ENCODE measurements around the gene ADAD2. TPM values are rescaled to one million over a fixed set of nuclear protein-coding genes. Genes with fewer than 3 reads are reported as not detected.

The ADAD2 gene
- total RNA-seq, 6 experiments from 2014 or later = 0.87 to 1.0 TPM; not detected in 4

DNA sequence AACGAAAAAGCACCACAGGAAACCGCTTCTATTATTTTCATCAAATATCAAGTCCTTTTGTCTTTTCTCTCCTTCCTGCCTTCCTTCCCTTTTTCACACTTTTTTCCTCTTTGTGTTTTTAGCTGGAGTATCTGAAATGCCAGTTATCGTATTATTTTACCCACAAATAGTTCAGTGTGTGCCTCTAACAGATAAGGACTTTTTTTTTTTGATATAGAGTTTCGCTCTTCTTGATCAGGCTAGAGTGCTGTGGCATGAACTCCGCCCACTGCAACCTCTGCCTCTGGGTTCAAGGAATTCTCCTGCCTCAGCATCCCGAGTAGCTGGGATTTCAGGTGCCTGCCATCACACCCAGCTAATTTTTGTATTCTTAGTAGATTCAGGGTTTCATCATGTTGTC is 35.2 kb upstream of the ADAD2 start:
- Histone ChIP-seq H3K27me3 (no peaks in the 10 kb centered on the region), H3K4me1 (no peaks in the 10 kb centered on the region), H3K9me3 (no peaks in the 10 kb centered on the region), H3K4me3 (no peak overlapping the region), H3K36me3 (no peaks in the 10 kb centered on the region), H3K27ac (no peak overlapping the region)
- DNase-seq = no peak
- WGBS (ENCODE audit: insufficient coverage, low coverage, low lambda C conversion rate, missing lambda C conversion rate) = 68% methylated on average over 5 of the region's 6 CpGs
- no peak for ATAC-seq
- intact Hi-C loops (cut with DNase I) = no loop called here
- TF ChIP-seq POLR2A (IDR thresholded peaks at IDR 0.05) = no peak
- TF ChIP-seq, protein P1, sequence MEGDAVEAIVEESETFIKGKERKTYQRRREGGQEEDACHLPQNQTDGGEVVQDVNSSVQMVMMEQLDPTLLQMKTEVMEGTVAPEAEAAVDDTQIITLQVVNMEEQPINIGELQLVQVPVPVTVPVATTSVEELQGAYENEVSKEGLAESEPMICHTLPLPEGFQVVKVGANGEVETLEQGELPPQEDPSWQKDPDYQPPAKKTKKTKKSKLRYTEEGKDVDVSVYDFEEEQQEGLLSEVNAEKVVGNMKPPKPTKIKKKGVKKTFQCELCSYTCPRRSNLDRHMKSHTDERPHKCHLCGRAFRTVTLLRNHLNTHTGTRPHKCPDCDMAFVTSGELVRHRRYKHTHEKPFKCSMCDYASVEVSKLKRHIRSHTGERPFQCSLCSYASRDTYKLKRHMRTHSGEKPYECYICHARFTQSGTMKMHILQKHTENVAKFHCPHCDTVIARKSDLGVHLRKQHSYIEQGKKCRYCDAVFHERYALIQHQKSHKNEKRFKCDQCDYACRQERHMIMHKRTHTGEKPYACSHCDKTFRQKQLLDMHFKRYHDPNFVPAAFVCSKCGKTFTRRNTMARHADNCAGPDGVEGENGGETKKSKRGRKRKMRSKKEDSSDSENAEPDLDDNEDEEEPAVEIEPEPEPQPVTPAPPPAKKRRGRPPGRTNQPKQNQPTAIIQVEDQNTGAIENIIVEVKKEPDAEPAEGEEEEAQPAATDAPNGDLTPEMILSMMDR (IDR thresholded peaks at IDR 0.05) = no peak

DNA sequence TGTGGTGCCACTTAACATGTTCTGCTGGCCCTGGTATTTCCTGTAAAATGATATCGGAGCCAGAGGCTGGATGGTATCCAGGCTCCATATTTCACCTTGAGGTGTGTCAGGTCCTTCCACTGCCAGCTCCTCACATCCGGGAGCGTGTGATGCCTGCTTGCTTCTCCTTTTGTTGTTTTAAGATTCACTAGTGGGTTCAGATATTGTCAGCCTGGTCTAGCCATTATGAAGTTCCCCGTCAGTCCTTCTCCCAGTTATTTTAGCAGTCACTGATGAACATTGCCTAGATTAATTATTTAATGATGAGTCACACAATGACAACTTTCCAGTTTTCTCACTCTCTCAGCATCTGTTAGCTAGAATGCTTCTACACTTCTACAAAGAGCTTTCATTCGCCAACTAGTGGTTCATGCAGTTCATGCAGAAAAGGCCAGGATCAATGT is 34.6 kb upstream of the ADAD2 start:
- intact Hi-C loops (cut with DNase I) = no loop called here
- WGBS (ENCODE audit: insufficient coverage, low coverage, low lambda C conversion rate, missing lambda C conversion rate) = 61% methylated on average over 5 of the region's 5 CpGs
- no peak for ATAC-seq
- DNase-seq = no peak
- no peak for TF ChIP-seq POLR2A (IDR thresholded peaks at IDR 0.05)
- no peaks in the 10 kb centered on the region for H3K4me1 ChIP-seq
- no peak overlapping the region for H3K4me3 ChIP-seq
- H3K27ac ChIP-seq = no peak overlapping the region
- H3K9me3 ChIP-seq = no peaks in the 10 kb centered on the region
- H3K36me3 ChIP-seq = no peaks in the 10 kb centered on the region
- H3K27me3 ChIP-seq = no peaks in the 10 kb centered on the region

DNA sequence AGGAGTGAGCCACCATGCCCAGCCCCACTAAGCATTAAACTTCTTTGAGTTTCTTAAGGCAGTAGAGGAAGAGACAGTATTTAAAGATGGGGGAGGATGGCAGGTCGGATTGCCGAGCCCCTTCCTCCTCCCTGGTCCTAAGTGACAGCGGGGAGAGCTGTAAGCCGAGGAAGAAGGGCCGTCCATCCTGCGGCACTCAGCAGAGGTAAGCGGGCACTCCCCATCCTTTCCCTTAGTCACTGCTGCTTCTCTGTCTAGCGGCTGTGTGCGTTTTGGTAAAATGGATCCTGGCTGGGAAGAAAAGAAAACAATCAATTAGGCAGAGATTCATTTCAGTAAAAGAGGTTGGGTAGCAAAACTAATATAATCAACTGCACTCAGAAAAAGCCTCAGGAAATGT is 31.9 kb upstream of the ADAD2 start:
- ATAC-seq (no peak), DNase-seq (no peak)
- Histone ChIP-seq H3K4me3 (no peak overlapping the region), H3K4me1 (no peaks in the 10 kb centered on the region), H3K27me3 (no peaks in the 10 kb centered on the region), H3K27ac (no peak overlapping the region), H3K9me3 (no peaks in the 10 kb centered on the region), H3K36me3 (no peaks in the 10 kb centered on the region)
- intact Hi-C loops (cut with DNase I) = no loop called here
- TF ChIP-seq, protein P1 (IDR thresholded peaks at IDR 0.05) = no peak
- no peak for TF ChIP-seq POLR2A (IDR thresholded peaks at IDR 0.05)
- 21% methylated on average over 7 of the region's 9 CpGs for whole genome bisulfite sequencing (ENCODE audit: insufficient coverage, low coverage, low lambda C conversion rate, missing lambda C conversion rate)

DNA sequence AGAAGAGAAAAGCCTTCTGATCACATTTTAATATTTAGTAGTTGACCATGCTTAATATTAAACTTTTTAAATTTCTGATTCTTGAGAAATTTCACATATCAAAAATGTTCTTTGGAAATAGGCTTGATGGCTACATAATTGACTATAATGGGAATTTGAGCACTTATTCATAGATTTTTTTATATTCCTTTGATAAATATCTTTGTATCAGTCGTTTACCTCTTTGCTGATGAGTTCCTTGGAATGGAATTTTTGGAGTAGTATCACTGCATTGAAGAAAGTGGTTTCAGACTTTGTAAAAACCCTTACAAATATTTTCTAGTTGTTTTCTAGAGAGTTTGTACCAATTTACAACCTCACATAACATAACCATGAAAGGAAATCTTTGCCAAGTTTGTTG is 31.2 kb upstream of the ADAD2 start:
- H3K36me3 ChIP-seq = no peaks in the 10 kb centered on the region
- 16% methylated on average over 1 of the region's 1 CpG for WGBS (ENCODE audit: insufficient coverage, low coverage, low lambda C conversion rate, missing lambda C conversion rate)
- H3K27me3 ChIP-seq = no peaks in the 10 kb centered on the region
- no peak overlapping the region for H3K27ac ChIP-seq
- intact Hi-C loops (cut with DNase I) = no loop called here
- H3K9me3 ChIP-seq = no peaks in the 10 kb centered on the region
- TF ChIP-seq, protein P1 (IDR thresholded peaks at IDR 0.05) = no peak
- TF ChIP-seq POLR2A (IDR thresholded peaks at IDR 0.05) = no peak
- H3K4me3 ChIP-seq = no peak overlapping the region
- no peak for DNase-seq
- no peaks in the 10 kb centered on the region for H3K4me1 ChIP-seq
- ATAC-seq = no peak

DNA sequence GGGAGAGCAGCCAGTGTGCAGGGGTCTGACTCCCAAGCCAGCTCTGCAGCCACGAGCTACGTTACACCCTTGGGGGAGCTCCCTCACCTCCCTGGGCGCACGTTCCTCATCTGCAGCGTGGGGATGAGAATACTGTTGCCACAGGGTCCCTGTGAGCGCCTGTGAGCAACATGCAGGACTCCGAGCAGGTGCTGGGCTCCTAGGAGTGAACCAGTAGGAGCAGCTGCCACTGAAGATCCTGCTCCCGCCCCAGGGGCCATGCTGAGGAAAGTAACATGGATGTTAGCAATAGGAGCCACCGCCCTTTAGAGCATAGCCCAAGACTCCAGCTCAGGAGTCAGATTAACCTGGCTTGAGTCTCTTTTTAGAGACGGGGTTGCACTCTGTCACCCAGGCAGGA is 29.9 kb upstream of the ADAD2 start:
- ATAC-seq (no peak), DNase-seq (no peak)
- WGBS (ENCODE audit: insufficient coverage, low coverage, low lambda C conversion rate, missing lambda C conversion rate) = 71% methylated on average over 1 of the region's 10 CpGs

More for the DNA sequence above, 29.9 kb upstream of the ADAD2 start:
- H3K4me1 ChIP-seq = no peaks in the 10 kb centered on the region
- intact Hi-C loops (cut with DNase I) = no loop called here
- TF ChIP-seq, protein P1 (IDR thresholded peaks at IDR 0.05) = no peak
- no peak for TF ChIP-seq POLR2A (IDR thresholded peaks at IDR 0.05)
- no peaks in the 10 kb centered on the region for H3K9me3 ChIP-seq
- no peaks in the 10 kb centered on the region for H3K36me3 ChIP-seq
- H3K4me3 ChIP-seq = no peak overlapping the region
- H3K27ac ChIP-seq = no peak overlapping the region
- H3K27me3 ChIP-seq = no peaks in the 10 kb centered on the region
